Keratinocyte (primary cell): Measurements from ENCODE around the gene BEST1. TPM values are rescaled to one million over a fixed set of nuclear protein-coding genes. Genes with fewer than 3 reads are reported as not detected.

ENCODE experiments used
- DNase-seq: peaks from one replicate; pipeline ENCODE4 v3.0.0-alpha.2; 2011; ENCODE audit warnings: low read depth, missing footprints, low spot score
- FAIRE-seq: peaks from 2 replicates; lab custom pipeline; 2011; peaks lifted over from hg19 to GRCh38; lab: Jason Lieb, UNC
- H2AFZ ChIP-seq: 2 replicates; pipeline ENCODE4 v1.6.0; 2012; ENCODE audit warnings: low read length, control low read depth, inconsistent platforms; ENCODE audit not compliant: control insufficient read depth
- H3K27ac ChIP-seq: 2 replicates; pipeline ENCODE4 v1.5.1; 2011; ENCODE audit warnings: low read length; ENCODE audit not compliant: control insufficient read depth, insufficient read depth
- H3K27me3 ChIP-seq: 3 replicates; pipeline ENCODE4 v1.6.0; 2011; ENCODE audit warnings: low read length; ENCODE audit not compliant: control insufficient read depth, insufficient read depth; ENCODE audit errors: extremely low read depth
- H3K36me3 ChIP-seq, 2 experiments: 2 replicates in 1 of 2; 3 replicates in 1 of 2; pipeline ENCODE4 v1.5.1; 2011; ENCODE audit warnings: low read length in 2 of 2, mild to moderate bottlenecking in 1 of 2; ENCODE audit not compliant: control insufficient read depth in 2 of 2, insufficient read depth in 2 of 2; ENCODE audit errors: extremely low read depth in 1 of 2
- H3K4me1 ChIP-seq: 3 replicates; pipeline ENCODE4 v1.5.1; 2011; ENCODE audit warnings: low read length; ENCODE audit not compliant: control insufficient read depth, insufficient read depth; ENCODE audit errors: extremely low read depth
- H3K4me2 ChIP-seq: 3 replicates; pipeline ENCODE4 v1.6.0; 2011; ENCODE audit warnings: low read depth, low read length; ENCODE audit not compliant: control insufficient read depth, insufficient read depth; ENCODE audit errors: extremely low read depth
- H3K4me3 ChIP-seq, 3 experiments: fragments of 200-600 bp in 1 of 3; sonication (generic) in 1 of 3; 2 replicates in 2 of 3; 3 replicates in 1 of 3; pipeline ENCODE4 v1.5.1; 2011 to 2016; ENCODE audit warnings: low read length in 3 of 3, mild to moderate bottlenecking in 3 of 3, control low read depth in 2 of 3, inconsistent platforms in 1 of 3, low read depth in 1 of 3, mixed read lengths in 1 of 3, mixed run types in 1 of 3, moderate library complexity in 1 of 3; ENCODE audit not compliant: control insufficient read depth in 2 of 3, insufficient read depth in 2 of 3; ENCODE audit errors: extremely low read depth in 1 of 3
- H3K79me2 ChIP-seq: 2 replicates; pipeline ENCODE4 v1.6.0; 2012; ENCODE audit warnings: low read length; ENCODE audit not compliant: control insufficient read depth, insufficient read depth
- H3K9ac ChIP-seq: 3 replicates; pipeline ENCODE4 v1.6.0; 2011; ENCODE audit warnings: low read length; ENCODE audit not compliant: control insufficient read depth, insufficient read depth; ENCODE audit errors: extremely low read depth
- H3K9me1 ChIP-seq: 3 replicates; pipeline ENCODE4 v1.6.0; 2011; ENCODE audit warnings: low read length; ENCODE audit not compliant: control insufficient read depth, insufficient read depth; ENCODE audit errors: extremely low read depth
- H3K9me3 ChIP-seq: 2 replicates; pipeline ENCODE4 v1.5.1; 2012; ENCODE audit warnings: low read depth, low read length; ENCODE audit not compliant: control insufficient read depth
- H4K20me1 ChIP-seq: 3 replicates; pipeline ENCODE4 v1.6.0; 2011; ENCODE audit warnings: low read length; ENCODE audit not compliant: control insufficient read depth, insufficient read depth; ENCODE audit errors: extremely low read depth
- EZH2 ChIP-seq: IDR thresholded peaks from one replicate; pipeline ENCODE4 v1.6.1; 2012; ENCODE audit warnings: inconsistent platforms, mild to moderate bottlenecking, low read length, moderate library complexity
- dilution Hi-C: fragments of 300-500 bp; cut with MboI; formaldehyde crosslinking; loops from one replicate; pipeline ENCODE4 v1.7.0; 2020; ENCODE audit warnings: low sequenced_read_pairs; ENCODE audit not compliant: extremely low pct_ligation_motif_present
- polyA plus RNA-seq, 5 experiments: library from polyadenylated mRNA; depleted of rRNA in 3 of 5; stranded (reverse) in 3 of 5; stranded (forward) in 1 of 5; unstranded in 1 of 5; fragments of >200 nt; gene quantifications; 1 replicate in 1 of 5; 2 replicates in 3 of 5; 3 replicates in 1 of 5; pipeline versions ENCODE4 v1.2.1 to v1.2.3, GENCODE V29; 2011 to 2012; ENCODE audit warnings: missing spikeins in 2 of 5, low read depth in 1 of 5, low replicate concordance in 1 of 5
- TF ChIP-seq, protein P1 (sequence below), 3 experiments: IDR thresholded peaks in 1 of 3; conservative IDR thresholded peaks in 1 of 3; optimal IDR thresholded peaks in 1 of 3; 2 replicates in 2 of 3; 3 replicates in 1 of 3; pipeline versions ENCODE3 to v1.5.1; 2011; ENCODE audit warnings: low read length in 3 of 3, mild to moderate bottlenecking in 3 of 3, moderate library complexity in 2 of 3, control low read depth in 1 of 3, inconsistent platforms in 1 of 3; ENCODE audit not compliant: insufficient read depth in 2 of 3; ENCODE audit errors: extremely low read depth in 1 of 3

BEST1 gene
- polyA plus RNA-seq, 1 donor (not counting 4 experiments of a cell fraction or from before 2014, with no cell fraction given), result 0.13 TPM

GRCh38 chr11:61912991-61913698 lies 37.0 kb upstream of the BEST1 start:
- dilution Hi-C loops, result loop anchor here (25.0 kb wide), 1 partner anchor 174 kb away; no protein-coding TSS in a partner anchor
- Histone ChIP-seq H3K4me1 (no peaks in the 10 kb centered on the region), H2AFZ (no peak overlapping the region), H3K79me2 (no peaks in the 10 kb centered on the region), H3K9me3 (no peaks in the 10 kb centered on the region), H3K4me3 (no peak overlapping the region), H3K9me1 (no peaks in the 10 kb centered on the region), H3K36me3 (no peaks in the 10 kb centered on the region), H4K20me1 (peaks cover 3% of the 10 kb centered on the region), H3K27ac (no peak overlapping the region), H3K9ac (no peak overlapping the region), H3K27me3 (peaks cover 21% of the 10 kb centered on the region), H3K4me2 (no peak overlapping the region)
- DNase-seq (no peak), FAIRE-seq (no peak)
- TF ChIP-seq EZH2, result no peak
- TF ChIP-seq, protein P1, sequence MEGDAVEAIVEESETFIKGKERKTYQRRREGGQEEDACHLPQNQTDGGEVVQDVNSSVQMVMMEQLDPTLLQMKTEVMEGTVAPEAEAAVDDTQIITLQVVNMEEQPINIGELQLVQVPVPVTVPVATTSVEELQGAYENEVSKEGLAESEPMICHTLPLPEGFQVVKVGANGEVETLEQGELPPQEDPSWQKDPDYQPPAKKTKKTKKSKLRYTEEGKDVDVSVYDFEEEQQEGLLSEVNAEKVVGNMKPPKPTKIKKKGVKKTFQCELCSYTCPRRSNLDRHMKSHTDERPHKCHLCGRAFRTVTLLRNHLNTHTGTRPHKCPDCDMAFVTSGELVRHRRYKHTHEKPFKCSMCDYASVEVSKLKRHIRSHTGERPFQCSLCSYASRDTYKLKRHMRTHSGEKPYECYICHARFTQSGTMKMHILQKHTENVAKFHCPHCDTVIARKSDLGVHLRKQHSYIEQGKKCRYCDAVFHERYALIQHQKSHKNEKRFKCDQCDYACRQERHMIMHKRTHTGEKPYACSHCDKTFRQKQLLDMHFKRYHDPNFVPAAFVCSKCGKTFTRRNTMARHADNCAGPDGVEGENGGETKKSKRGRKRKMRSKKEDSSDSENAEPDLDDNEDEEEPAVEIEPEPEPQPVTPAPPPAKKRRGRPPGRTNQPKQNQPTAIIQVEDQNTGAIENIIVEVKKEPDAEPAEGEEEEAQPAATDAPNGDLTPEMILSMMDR (optimal IDR thresholded peaks at IDR 0.05 in 1 of 3, IDR thresholded peaks at IDR 0.05 in 1 of 3, conservative IDR thresholded peaks at IDR 0.05 in 1 of 3; ENCODE audit: extremely low read depth in 1 of 3, insufficient read depth in 2 of 3, low read length in 3 of 3), result no peak

- Histone ChIP-seq H3K4me3 (no peak overlapping the region), H3K9me1 (no peaks in the 10 kb centered on the region), H3K4me2 (no peak overlapping the region), H3K4me1 (no peaks in the 10 kb centered on the region), H3K9me3 (no peaks in the 10 kb centered on the region), H3K36me3 (no peaks in the 10 kb centered on the region), H3K27me3 (peaks cover 28% of the 10 kb centered on the region), H2AFZ (no peak overlapping the region), H3K79me2 (no peaks in the 10 kb centered on the region), H4K20me1 (peaks cover 3% of the 10 kb centered on the region), H3K9ac (no peak overlapping the region), H3K27ac (no peak overlapping the region)
- no peak for FAIRE-seq
- DNase-seq, result no peak
- TF ChIP-seq EZH2, result no peak
- TF ChIP-seq, protein P1 (optimal IDR thresholded peaks at IDR 0.05 in 1 of 3, IDR thresholded peaks at IDR 0.05 in 1 of 3, conservative IDR thresholded peaks at IDR 0.05 in 1 of 3; ENCODE audit: extremely low read depth in 1 of 3, insufficient read depth in 2 of 3, low read length in 3 of 3), result no peak
- dilution Hi-C loops, result loop anchor here (25.0 kb wide), 1 partner anchor 173 kb away; no protein-coding TSS in a partner anchor
Measured at GRCh38 chr11:61913699-61914395, 36.3 kb upstream of the BEST1 start.
